ENCODE measurements around the gene C5orf15.

Gene C5orf15

GRCh38 chr5:133968204-133968980 is at the start of gene C5orf15:
Gene C5orf15 (minus strand): TSS chr5:133968625. CDS start chr5:133968584, 41 bp downstream.
- DNase-seq: peak; percentile 72

GRCh38 chr5:134008266-134008749 is 39.9 kb upstream of the C5orf15 start:
- DNase-seq: no peak

GRCh38 chr5:134007581-134008265 is 39.3 kb upstream of the C5orf15 start:
- no peak for DNase-seq

- no peak for DNase-seq
Observed at GRCh38 chr5:134006115-134006514, 37.7 kb upstream of the C5orf15 start.

GRCh38 chr5:134005417-134006061 is 37.1 kb upstream of the C5orf15 start:
- no peak for DNase-seq

- DNase-seq: peak; percentile 23
Observed at GRCh38 chr5:134004626-134005416, 36.4 kb upstream of the C5orf15 start, which contains the start of gene VDAC1. Gene VDAC1 (minus strand): TSS chr5:134004975. CDS start chr5:133993012, 11,963 bp downstream.

- DNase-seq: no peak
Observed at GRCh38 chr5:134003817-134004625, 35.6 kb upstream of the C5orf15 start.

GRCh38 chr5:134003064-134003816 is 34.8 kb upstream of the C5orf15 start:
- no peak for DNase-seq

- no peak for DNase-seq
Observed at GRCh38 chr5:134001938-134002731, 33.7 kb upstream of the C5orf15 start.

- DNase-seq: no peak
Observed at GRCh38 chr5:134000696-134001453, 32.5 kb upstream of the C5orf15 start.

- DNase-seq: no peak
Observed at GRCh38 chr5:134000091-134000511, 31.7 kb upstream of the C5orf15 start.

- no peak for DNase-seq
Observed at GRCh38 chr5:133998807-133999206, 30.4 kb upstream of the C5orf15 start.

GRCh38 chr5:133998042-133998441 is 29.6 kb upstream of the C5orf15 start:
- DNase-seq: no peak

GRCh38 chr5:133996683-133997252 is 28.3 kb upstream of the C5orf15 start:
- no peak for DNase-seq

- DNase-seq: no peak
Observed at GRCh38 chr5:133995883-133996563, 27.6 kb upstream of the C5orf15 start.

- DNase-seq: no peak
Observed at GRCh38 chr5:133995341-133995740, 26.9 kb upstream of the C5orf15 start.

- DNase-seq: no peak
Observed at GRCh38 chr5:133994990-133995333, 26.5 kb upstream of the C5orf15 start.

- no peak for DNase-seq
Observed at GRCh38 chr5:133994297-133994989, 26.0 kb upstream of the C5orf15 start.
